ENCODE data around the gene HABP4.

The HABP4 gene

GRCh38 chr9:96436063-96436455, 13.9 kb upstream of the HABP4 start:
- no peak for DNase-seq

- DNase-seq: no peak
These were observed 13.4 kb upstream of the HABP4 start for GRCh38 chr9:96436456-96437126.

- no peak for DNase-seq
These were observed 12.5 kb upstream of the HABP4 start for GRCh38 chr9:96437454-96437853.

GRCh38 chr9:96440671-96441199, 9.2 kb upstream of the HABP4 start:
- no peak for DNase-seq

GRCh38 chr9:96441798-96442445, 8.0 kb upstream of the HABP4 start:
- no peak for DNase-seq

- DNase-seq: no peak
These were observed 7.5 kb upstream of the HABP4 start for GRCh38 chr9:96442491-96442890.

- no peak for DNase-seq
These were observed 2.6 kb upstream of the HABP4 start for GRCh38 chr9:96447406-96447805.

- DNase-seq: peak; percentile 37
These were observed 1.3 kb upstream of the HABP4 start for GRCh38 chr9:96448546-96449170.

GRCh38 chr9:96449523-96449844, 485 bp upstream of the HABP4 start:
- DNase-seq: no peak

GRCh38 chr9:96450613-96451528, 902 bp downstream of the HABP4 start:
- DNase-seq: no peak

GRCh38 chr9:96453625-96454024, 3.7 kb downstream of the HABP4 start:
- DNase-seq: peak; percentile 39

GRCh38 chr9:96457266-96457665, 7.3 kb downstream of the HABP4 start:
- no peak for DNase-seq

- DNase-seq: no peak
These were observed 8.3 kb downstream of the HABP4 start for GRCh38 chr9:96458226-96458625.

GRCh38 chr9:96459268-96460007, 9.5 kb downstream of the HABP4 start:
- DNase-seq: no peak

- DNase-seq: peak; percentile 68
These were observed 10.5 kb downstream of the HABP4 start for GRCh38 chr9:96460470-96460869.

- DNase-seq: peak; percentile 78
These were observed 10.9 kb downstream of the HABP4 start for GRCh38 chr9:96460882-96461281.

GRCh38 chr9:96461336-96461735, 11.4 kb downstream of the HABP4 start:
- peak; percentile 32 for DNase-seq

GRCh38 chr9:96462541-96462940, 12.6 kb downstream of the HABP4 start:
- DNase-seq: no peak

- no peak for DNase-seq
These were observed 14.5 kb downstream of the HABP4 start for GRCh38 chr9:96464426-96464825.

- DNase-seq: no peak
These were observed 17.8 kb downstream of the HABP4 start for GRCh38 chr9:96467784-96468183.

GRCh38 chr9:96476013-96476412, 26.0 kb downstream of the HABP4 start:
- no peak for DNase-seq

GRCh38 chr9:96476591-96476990, 26.6 kb downstream of the HABP4 start:
- DNase-seq: peak; percentile 55
